NCI-H1048 (cell line): ENCODE measurements around the gene AOC2.

ENCODE experiments used
- DNase-seq: peaks from one replicate; lab custom pipeline; 2025; lab: John Stamatoyannopoulos, UW

AOC2 gene, protein sequence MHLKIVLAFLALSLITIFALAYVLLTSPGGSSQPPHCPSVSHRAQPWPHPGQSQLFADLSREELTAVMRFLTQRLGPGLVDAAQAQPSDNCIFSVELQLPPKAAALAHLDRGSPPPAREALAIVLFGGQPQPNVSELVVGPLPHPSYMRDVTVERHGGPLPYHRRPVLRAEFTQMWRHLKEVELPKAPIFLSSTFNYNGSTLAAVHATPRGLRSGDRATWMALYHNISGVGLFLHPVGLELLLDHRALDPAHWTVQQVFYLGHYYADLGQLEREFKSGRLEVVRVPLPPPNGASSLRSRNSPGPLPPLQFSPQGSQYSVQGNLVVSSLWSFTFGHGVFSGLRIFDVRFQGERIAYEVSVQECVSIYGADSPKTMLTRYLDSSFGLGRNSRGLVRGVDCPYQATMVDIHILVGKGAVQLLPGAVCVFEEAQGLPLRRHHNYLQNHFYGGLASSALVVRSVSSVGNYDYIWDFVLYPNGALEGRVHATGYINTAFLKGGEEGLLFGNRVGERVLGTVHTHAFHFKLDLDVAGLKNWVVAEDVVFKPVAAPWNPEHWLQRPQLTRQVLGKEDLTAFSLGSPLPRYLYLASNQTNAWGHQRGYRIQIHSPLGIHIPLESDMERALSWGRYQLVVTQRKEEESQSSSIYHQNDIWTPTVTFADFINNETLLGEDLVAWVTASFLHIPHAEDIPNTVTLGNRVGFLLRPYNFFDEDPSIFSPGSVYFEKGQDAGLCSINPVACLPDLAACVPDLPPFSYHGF

DNA sequence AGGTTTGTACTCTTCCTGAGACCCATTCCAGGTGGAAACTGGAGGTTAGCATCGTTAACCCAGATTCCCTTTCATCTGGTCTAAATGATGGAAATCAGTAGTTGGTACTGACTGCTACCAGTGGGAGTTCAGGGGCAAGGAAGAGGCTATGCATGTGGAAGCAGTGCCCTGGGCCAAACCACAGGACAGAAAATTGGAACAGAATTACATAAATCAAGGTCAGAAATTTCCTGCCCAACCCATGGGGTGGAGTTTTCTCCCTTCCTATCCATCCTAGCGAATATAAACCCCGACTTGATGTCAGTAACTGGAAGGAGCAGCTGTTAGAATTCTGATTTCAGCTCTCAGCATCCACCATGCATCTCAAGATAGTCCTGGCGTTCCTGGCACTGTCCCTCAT is at the start of gene AOC2:
TSS of gene AOC2 (plus strand) at position 310 of the 400 bp plus-strand sequence. CDS start at position 357, 47 bp downstream.
- DNase-seq, result no peak

DNA sequence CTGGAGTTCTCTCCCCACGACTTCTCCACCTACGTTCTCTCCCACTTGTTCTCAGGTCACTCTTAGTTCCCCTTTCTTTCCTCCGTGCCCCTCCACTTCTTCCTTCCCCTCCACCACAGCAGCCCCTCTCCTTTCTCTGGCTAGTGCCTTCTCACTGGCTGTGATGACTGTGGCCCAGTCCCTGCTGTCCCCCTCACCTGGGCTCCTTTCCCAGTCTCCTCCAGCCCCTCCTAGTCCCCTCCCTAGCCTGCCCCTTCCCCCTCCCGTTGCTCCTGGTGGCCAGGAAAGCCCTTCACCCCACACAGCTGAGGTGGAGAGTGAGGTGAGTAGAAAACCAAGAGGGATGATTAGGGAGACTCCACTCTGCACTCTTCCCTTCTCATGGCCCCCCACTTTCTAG is 49.3 kb upstream of the AOC2 start:
- no peak for DNase-seq

DNA sequence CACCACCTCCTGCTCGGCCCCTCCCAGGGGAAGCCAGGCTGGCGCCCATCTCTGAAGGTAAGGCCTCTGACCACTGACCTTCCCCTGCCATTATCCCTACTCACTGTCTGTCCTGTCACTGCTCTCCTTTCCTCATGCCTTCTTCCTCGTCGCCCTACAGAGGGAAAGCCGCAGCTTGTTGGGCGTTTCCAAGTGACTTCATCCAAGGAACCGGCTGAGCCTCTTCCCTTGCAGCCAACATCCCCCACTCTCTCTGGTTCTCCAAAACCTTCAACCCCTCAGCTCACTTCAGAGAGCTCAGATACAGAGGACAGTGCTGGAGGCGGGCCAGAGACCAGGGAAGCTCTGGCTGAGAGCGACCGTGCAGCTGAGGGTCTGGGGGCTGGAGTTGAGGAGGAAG is 48.9 kb upstream of the AOC2 start:
- DNase-seq, result no peak

DNA sequence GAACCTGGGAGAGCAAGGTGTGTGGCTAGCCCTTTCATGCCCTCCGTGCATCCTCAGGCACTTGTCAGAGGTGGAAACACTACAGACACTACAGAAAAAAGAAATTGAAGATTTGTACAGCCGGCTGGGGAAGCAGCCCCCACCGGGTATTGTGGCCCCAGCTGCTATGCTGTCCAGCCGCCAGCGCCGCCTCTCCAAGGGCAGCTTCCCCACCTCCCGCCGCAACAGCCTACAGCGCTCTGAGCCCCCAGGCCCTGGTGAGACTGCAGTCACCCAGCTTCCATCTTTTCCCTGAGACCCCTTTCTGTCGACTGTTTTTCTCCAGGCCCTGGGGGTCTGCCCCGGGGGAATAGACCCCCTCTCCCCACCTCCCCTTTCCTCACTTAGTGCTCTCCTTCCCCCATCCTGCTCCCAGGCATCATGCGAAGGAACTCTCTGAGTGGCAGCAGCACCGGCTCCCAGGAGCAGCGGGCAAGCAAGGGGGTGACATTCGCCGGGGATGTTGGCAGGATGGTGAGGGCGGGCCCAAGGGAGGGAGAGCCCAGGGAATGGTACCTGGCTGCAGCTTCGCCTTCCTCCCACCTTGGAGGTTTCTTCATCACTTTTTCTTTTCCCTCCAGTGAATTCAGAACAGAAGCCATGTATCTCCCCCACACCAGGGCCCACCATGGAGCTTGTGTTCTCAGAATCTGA is 48.2 kb upstream of the AOC2 start:
- DNase-seq, result no peak

DNA sequence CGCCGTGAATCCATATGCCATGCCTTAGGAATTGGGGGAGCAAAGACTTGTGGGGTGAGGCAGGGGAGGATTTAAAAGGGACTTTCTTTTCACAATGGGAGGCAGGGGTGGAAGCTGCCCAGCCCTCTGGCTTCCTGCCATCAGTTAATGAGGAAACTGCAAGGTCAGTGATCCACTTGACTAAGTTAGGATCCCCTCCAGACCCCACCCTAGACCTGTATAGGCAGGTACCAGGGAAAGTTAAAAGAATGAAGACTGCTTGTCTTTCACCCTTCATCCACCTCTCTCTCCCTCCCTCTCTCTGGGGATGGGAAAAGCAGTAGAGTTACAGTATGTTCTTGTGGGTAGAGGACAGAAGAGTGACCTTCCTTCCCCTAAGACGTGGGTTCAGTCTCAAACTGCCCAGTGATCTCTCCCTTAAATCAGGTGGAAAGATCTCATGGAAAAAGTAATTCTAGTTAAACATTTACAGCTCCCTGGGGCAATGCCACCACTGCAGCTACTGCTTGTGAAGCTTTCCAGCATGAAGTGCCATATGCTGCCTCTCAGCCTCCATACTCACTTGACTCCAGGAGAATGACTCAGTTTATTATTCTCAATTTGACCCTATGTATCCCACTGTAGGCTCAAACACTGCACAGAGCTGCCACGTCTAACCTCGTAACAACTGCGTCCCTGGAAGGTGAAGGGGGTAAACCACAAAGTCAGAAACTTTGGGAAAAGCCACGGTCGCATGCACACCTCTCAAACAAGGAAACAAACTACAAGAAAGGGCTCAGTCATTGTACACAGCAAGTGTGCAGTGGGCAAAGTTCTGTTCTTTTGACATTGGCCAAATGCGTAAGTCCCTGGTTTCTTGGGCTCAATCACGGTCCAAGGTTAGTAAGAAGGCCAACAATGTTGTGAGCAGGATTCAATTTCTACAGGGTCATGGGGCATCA is 47.0 kb upstream of the AOC2 start:
- no peak for DNase-seq

DNA sequence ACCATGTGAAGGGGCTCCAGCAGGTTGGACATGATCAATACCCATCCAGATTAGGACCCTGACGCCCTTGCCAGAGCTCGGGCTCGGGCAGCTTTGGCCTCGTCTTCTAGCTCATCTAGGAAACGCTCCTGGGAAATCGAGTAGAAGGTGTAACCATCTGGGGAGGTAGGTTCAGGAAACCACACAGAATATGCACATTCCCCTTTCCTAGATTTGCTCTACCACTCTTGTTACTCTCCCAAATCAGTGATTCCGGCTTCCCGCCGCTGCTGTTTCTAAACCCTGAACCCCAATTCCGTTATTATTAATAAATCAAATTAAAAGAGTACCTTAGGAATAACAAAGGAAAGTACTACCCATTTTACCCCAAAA is 46.4 kb upstream of the AOC2 start:
- DNase-seq, result no peak

DNA sequence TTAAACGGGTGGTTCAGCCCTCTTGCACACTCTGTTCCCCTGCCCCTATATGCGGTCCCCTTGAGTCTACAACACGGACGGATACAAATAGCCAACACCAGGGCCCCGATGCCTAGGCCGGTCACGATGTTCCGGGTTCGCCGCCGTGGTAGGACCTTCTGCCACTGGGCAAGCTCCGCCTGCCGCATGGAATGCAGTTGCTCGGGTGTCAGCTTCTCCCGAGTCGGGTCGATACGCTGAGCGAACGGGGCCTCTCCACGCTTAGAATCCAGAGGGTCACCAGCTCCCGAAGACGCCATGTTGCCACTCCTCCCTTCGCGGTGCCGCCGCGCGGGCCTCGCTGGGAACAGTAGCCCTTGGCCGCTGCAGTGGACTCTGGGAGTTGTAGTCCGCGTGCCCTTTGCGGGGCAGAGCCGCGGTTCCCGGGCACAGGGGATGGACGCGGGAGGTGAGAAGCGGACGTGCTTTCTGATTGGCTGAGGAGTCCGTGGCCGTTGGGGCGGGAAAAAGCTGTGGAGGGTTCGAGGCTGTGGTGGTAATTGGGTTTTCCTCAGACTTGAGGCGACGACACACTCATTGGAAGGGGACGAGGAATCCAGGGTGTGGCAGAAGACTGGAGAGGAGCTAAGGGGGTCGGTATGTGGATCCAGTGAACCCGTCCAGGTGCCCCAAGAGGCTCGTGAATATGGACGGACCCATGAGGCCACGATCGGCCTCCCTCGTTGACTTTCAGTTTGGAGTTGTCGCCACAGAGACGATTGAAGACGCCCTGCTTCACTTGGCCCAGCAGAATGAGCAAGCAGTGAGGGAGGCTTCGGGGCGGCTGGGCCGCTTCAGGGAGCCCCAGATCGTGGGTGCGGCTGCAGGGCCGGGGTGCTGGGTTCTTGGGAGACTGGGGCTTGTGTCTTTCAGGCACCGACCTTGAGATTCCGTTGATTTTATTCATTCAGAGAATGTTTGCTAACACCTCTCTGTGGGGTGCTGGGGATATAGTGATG is 45.7 kb upstream of the AOC2 start, which contains the start of the genes CNTD1 and COA3:
TSS of gene CNTD1 (plus strand) at position 479 of the 998 bp plus-strand sequence. CDS start at position 686, 207 bp downstream.
TSS of gene COA3 (minus strand) at position 322 of the 998 bp plus-strand sequence. CDS start at position 299, 23 bp downstream.
- peak; percentile 71 for DNase-seq

DNA sequence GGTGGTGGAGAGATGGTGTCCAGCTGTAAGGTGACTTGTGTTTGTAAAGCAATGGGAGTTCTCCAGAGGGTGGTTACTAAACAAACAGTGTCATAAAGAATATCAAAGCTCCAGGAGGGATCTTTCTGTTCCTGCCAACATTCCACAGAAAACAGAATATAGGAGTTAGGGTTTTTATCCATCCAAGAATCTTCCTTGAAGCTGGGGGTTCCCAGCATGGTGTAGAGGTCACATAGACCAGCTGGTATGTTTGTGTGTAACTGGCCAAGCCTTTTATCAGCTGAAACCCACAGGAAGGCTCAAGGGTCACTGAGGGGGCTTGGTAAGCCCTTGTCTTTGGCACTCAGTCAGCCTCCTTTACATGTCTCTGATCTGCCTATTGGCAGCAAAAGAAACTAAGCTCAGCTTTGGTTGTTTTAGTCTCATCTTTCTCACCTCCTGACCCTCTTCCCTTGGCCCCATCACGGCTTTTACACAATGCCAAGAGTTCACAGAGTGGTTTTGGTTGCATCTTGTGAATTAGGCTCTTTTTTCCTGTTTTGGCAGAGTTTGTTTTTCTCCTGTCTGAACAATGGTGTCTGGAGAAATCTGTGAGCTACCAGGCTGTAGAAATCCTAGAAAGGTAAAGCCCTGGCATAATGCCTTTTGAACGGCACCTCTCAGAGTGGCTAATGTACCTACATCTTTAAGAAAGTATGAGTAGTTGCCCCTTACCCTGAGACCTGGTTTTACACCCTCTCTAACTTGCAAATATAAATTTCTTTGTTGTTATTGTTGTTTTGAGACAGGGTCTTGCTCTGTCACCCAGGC is 41.1 kb upstream of the AOC2 start:
- DNase-seq, result no peak

DNA sequence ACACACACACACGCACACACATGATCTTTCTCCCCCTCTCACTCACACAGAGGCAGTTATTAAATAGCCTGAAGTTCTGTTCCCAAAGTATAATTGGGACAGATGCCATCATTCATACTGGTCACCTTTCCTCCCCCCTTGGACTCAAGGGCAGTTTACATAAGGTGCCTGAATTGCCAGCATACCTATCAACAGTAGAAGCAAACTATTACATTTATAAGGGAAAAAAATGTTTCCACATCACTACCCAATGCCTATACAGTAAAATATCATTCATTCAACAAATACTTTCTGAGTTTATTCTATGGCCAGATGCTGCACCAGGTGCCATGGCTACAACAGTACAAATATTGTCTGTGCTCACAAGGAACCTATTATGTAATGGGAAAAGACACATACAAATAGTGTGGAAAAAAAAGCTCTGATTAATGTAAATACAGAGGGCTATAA is 39.4 kb upstream of the AOC2 start:
- no peak for DNase-seq

DNA sequence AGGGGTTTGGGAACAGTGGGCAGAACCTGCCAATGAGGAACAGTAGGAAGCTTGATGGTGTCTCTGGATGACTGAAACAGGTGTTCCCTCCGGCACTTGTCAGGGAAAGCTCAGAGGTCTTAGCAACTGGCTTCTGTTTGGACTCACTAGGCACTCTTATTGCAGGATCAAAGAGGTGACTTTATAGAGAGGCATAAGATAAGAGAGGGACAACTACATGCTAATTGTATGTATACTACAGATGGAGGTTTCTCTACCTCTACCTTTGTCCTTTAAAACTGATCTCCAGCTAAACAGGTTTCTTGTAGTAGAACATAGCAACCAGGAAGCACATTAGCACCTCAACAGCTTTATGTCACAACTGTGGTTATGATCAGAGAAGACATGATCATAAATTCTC is 38.1 kb upstream of the AOC2 start:
- no peak for DNase-seq

DNA sequence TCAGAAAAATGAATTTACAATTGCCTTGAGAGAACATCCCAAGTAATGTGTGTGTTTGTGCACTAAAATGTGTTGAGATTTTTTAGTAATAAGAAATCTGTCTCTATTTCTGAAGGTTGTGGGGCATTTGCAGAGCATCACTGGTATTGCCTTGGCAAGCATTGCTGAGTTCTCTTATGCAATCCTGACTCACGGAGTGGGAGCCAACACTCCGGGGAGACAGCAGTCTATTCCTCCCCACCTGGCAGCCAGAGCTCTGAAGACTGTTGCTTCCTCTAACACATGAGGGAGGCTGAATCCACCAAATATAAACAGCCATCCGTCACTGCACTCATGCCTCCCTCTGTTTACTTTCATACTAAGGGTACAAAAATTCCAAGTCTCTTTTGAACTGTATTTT is 35.1 kb upstream of the AOC2 start:
- no peak for DNase-seq

DNA sequence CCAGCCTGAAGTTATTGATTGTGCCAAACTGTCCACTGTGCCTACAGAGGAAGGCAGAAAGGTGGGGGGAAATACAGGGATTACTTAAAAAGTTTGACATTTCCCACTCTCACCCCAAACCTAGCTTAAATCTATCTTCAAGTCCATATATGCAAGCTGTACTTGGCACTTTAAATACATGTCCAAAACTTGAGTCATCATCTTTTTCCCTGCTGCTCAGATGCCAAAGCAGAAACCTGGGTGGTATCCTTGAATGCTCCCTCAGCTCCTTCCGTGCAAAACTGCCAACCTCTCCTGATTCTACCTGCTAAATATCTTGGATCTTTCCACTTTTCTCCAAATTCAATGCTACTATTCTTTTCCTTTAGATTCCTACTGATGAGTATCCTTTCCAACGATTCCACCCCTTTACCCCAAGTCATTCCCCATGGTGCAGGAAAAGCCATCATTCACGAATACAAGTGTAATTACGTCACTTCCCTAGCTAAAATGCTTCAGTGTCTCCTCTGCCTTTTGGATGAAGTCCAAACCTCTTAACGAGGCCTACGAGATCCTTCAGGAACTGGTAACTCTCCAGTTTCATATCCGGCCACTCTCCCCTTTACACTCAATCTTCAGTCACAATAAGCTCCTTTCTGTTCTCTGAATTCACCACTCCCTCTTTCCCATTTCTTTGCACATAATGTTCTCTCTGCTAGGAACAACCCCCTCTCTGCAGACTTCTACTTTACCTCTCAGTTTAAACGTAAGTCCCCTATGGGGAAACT is 29.6 kb upstream of the AOC2 start:
- DNase-seq, result no peak

DNA sequence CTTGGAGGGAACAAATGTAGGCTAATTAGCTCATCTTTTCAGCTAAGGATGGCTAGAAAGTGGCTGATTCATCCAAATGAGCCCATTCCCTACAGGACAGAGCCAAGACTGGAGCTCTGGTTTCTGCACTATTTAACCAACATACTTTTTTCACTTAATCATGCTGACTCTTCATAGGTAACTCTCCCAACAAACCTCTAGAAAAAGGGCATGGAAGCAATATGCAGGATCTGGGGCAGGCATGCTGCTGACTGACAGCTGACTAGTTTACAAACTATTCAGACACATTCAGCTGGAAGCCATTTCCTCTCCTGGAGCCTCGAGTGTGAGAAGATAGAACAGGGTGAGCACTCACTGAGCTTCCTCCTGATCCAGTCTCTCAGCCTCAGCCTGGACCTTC is 26.5 kb upstream of the AOC2 start:
- DNase-seq, result no peak

DNA sequence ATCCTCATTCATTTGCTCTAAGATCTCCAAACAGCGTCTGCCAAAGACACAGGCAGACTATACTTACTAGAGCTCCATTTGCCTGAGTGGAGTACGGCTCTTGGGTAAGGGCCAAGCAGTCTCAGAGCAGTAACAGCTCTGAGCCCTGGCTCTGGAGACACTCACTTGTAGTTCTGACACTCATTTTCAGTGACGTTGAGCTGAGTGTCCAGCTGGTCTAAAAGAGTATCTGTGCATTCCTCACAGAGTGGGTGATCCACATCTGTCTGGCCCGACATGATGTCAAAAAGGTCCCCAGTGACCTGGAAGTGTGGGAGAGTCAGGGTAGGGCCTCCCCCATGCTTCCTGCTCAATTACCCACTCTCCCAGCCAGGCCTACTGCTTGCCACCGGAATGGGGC is 26.0 kb upstream of the AOC2 start:
- DNase-seq, result no peak

DNA sequence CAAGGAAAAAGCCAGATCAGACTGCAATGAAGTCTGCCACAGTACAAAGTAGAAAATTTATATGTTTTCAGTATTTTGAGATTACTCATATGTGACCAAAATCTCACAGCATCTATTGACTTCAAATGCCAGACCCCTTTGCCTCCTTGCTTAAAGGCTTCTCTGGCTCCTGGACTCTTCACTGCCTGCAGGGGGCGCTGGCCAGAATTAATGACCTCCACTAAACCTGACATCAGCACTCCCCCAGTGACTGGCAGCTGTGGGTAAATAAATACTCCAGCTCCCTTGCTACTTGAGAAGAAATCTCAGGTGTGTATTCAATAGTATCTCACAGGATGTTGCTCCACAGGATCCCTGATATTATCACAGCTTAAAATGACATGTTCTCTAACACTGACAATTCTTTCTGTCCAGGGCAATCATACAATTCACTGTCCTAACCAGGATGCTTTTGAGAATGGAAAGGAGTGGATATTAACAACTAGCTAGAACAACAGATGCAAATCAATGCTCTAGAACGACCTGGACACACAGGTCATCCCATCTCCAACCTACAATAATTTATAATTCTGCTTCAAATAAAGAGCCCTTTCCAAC is 24.3 kb upstream of the AOC2 start:
- DNase-seq, result no peak

DNA sequence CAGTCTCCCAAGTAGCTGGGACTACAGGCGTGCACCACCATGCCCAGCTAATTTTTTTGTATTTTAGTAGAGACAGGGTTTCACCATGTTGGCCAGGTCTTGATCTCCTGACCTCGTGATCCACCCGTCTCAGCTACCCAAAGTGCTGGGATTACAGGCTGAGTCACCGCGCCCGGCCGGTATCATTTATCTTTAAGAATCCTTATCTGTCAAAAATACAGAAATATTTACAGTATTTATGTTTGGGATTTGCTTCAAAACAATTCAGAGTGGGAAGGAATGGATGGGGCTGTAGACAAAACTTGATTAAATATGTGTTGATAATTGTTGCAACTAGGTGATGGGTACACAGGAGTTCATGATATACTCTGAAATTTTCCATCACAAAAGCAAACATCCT is 23.2 kb upstream of the AOC2 start:
- DNase-seq, result no peak

DNA sequence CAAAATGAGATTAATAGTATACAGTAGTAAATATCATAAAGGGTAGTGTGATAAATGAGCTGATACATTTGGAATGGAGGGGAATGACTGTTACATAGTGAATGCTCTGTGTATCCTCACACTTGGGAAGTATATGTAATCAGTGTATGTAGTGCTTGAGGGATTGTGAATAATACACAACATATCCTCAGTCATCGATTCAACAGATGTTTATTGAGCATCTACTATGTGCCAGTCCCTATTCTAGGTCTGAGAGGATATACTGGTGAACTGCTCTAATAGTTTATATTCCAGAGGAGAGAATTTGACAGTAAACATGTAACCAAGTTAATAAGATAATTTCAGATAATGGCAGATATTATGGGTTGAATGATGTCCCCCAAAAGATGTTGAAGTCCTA is 16.9 kb upstream of the AOC2 start:
- no peak for DNase-seq

DNA sequence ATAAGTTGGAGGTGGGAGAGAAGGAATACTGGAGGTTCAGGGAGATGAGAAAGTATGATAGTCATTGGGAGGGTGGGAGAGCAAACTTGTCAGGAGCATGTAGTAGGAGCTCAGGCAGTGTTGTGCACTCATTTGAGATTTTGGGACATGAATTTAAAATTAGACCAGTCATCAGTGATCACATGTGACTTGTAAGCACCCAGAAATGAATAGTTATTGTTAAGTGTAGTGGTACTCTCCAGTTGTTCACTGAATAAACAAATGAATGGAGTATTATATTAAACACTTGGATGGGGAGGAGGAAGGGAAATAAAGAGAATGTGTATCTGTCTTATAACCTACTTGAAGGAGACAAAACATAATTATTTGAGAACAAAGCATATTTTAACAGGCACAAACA is 13.4 kb upstream of the AOC2 start:
- no peak for DNase-seq
